Measurements from ENCODE around the gene PRND. TPM values are rescaled to one million over a fixed set of nuclear protein-coding genes. Genes with fewer than 3 reads are reported as not detected.

The PRND gene
- total and polyA plus RNA-seq, 10 of the 15 experiments (the other 5 are each of a cell fraction or from before 2014, with no cell fraction given) = not detected

DNA sequence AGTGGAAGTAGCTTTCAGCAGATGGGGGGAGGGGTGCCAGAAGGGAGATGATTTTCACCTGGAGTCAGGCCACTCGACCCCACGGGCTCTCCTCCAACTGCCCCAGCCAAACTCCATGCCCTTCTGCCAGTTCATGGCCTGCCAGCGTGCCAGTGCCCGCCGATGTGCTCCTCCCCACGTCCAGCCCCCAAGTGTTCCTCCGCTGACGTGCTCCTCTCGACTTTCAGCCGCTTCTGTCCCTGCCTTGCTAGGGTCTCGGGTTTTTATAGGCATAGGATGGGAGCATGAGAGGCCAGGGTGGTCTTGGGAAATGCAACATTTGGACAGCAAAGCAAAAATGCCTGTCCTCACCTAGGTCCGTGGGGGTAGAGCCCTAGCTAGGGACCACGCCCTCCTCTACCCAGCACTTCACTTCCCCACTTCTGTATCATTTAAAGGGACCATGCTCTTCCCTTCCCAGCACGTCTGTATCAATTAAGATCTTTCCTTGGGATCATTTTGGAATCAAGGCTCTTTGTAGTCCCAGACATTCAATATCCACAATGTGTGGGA is 54.4 kb downstream of the PRND start:
- SMC1A ChIA-PET (ENCODE audit: uncharacterized antibody, unreplicated experiment) = no interaction called here
- H3K79me2 ChIP-seq (ENCODE audit: control insufficient read depth, insufficient read depth, low read length) = no peaks in the 10 kb centered on the region
- no peaks in the 10 kb centered on the region; a peak in 1 of 4 replicates for H3K36me3 ChIP-seq (ENCODE audit: control insufficient read depth in 2 of 2, insufficient read depth in 2 of 2, low read length in 1 of 2)
- WGBS (ENCODE audit: insufficient coverage, insufficient replicate concordance, low lambda C conversion rate, missing lambda C conversion rate) = 71% methylated on average over 14 of the region's 14 CpGs
- BruUV-seq (replicated peaks) = no TSS peak
- FAIRE-seq = no peak
- POLR2A ChIA-PET = no interaction called here
- RAD21 ChIA-PET (ENCODE audit: unreplicated experiment) = no interaction called here
- no peaks in the 10 kb centered on the region for H4K20me1 ChIP-seq (ENCODE audit: control insufficient read depth, insufficient read depth)
- no peak overlapping the region for H3K4me2 ChIP-seq (ENCODE audit: control insufficient read depth, insufficient read depth)
- no peak overlapping the region for H2AFZ ChIP-seq (ENCODE audit: control insufficient read depth, low read depth, low read length)
- no peak overlapping the region for H3K27ac ChIP-seq (ENCODE audit: control insufficient read depth, insufficient read depth)
- no peak overlapping the region for H3K9ac ChIP-seq (ENCODE audit: control insufficient read depth, insufficient read depth, low read length)
- no peaks in the 10 kb centered on the region for H3K27me3 ChIP-seq (replicated peaks in 1 of 2; ENCODE audit: control insufficient read depth in 2 of 2, insufficient read depth in 2 of 2, low read length in 1 of 2)
- TF ChIP-seq SREBF1 (IDR thresholded peaks at IDR 0.05; ENCODE audit: low read length) = no peak
- no peak for TF ChIP-seq ESRRA (IDR thresholded peaks at IDR 0.05; ENCODE audit: low read length)
- no peak for TF ChIP-seq NRF1 (conservative IDR thresholded peaks at IDR 0.05; ENCODE audit: low read depth, low read length)
- no peak for TF ChIP-seq GATAD2B (conservative IDR thresholded peaks at IDR 0.05; ENCODE audit: low read depth)
- TF ChIP-seq, protein P1, sequence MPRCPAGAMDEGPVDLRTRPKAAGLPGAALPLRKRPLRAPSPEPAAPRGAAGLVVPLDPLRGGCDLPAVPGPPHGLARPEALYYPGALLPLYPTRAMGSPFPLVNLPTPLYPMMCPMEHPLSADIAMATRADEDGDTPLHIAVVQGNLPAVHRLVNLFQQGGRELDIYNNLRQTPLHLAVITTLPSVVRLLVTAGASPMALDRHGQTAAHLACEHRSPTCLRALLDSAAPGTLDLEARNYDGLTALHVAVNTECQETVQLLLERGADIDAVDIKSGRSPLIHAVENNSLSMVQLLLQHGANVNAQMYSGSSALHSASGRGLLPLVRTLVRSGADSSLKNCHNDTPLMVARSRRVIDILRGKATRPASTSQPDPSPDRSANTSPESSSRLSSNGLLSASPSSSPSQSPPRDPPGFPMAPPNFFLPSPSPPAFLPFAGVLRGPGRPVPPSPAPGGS (IDR thresholded peaks at IDR 0.05; ENCODE audit: borderline replicate concordance, insufficient read depth, low read depth, low read length, poor library complexity, severe bottlenecking) = no peak
- no peak for TF ChIP-seq CEBPB (IDR thresholded peaks at IDR 0.05; ENCODE audit: borderline replicate concordance in 1 of 2, low read depth in 2 of 2, low read length in 2 of 2)
- no peak for TF ChIP-seq RCOR1 (conservative IDR thresholded peaks at IDR 0.05; ENCODE audit: low read depth, low read length)
- no peak for TF ChIP-seq ZNF207 (IDR thresholded peaks at IDR 0.05; ENCODE audit: borderline replicate concordance)
- no peak for TF ChIP-seq BRCA1 (IDR thresholded peaks at IDR 0.05; ENCODE audit: low read depth, low read length)
- H3K9me3 ChIP-seq (replicated peaks; ENCODE audit: control insufficient read depth, insufficient read depth, low read length) = peaks cover 12% of the 10 kb centered on the region
- H3K4me3 ChIP-seq = no peak overlapping the region
- H3K4me1 ChIP-seq (ENCODE audit: control insufficient read depth, insufficient read depth, low read length) = no peaks in the 10 kb centered on the region
- in situ Hi-C loops (cut with MboI) (no loop called here), intact Hi-C loops (cut with micrococcal nuclease; ENCODE audit: unreplicated experiment) (no loop called here)
- ATAC-seq = no peak
- CTCF ChIA-PET = no interaction called here
- DNase-seq (ENCODE audit: low read depth, low spot score) = no peak

Other genes with a start within 250 kb of the PRND start
- 4.3 and 5.0 TPM in 2 replicates for gene PRNP, start 35.5 kb upstream of the PRND start, total RNA-seq (2014; rRNA removed)
- 6.6 and 6.7 TPM in 2 replicates for gene PRNP, start 35.5 kb upstream of the PRND start, total RNA-seq (2014; rRNA removed; fragmentation: Illumina TruSeq; extraction: Trizol)
- 4.9 and 5.5 TPM in 2 replicates for gene PRNP, start 35.5 kb upstream of the PRND start, total RNA-seq (2021)
- gene PRNP, start 35.5 kb upstream of the PRND start, polyA plus RNA-seq (2011; rRNA removed) = 12.8 and 14.8 TPM in 2 replicates
- gene PRNP, start 35.5 kb upstream of the PRND start, polyA plus RNA-seq (2014; fragmentation: Illumina TruSeq; extraction: Trizol) = 6.9 and 8.7 TPM in 2 replicates
- 1 to 10 TPM; 1.9 to 4.2 TPM for gene PRNP, start 35.5 kb upstream of the PRND start, polyA plus RNA-seq (2014; fragmentation: Nextera tagmentation; extraction: Ambion mirVana)
- 7.2 and 8.3 TPM in 2 replicates for gene PRNP, start 35.5 kb upstream of the PRND start, polyA plus RNA-seq (2014; rRNA removed)
- 1 to 10 TPM; 5.9 to 6.0 TPM for gene PRNP, start 35.5 kb upstream of the PRND start, polyA plus RNA-seq (2016; fragmentation: Nextera tagmentation; extraction: Ambion mirVana)
- 57.4 and 61.7 TPM in 2 replicates for gene RASSF2, start 101.7 kb downstream of the PRND start, total RNA-seq (2014; rRNA removed)
- gene RASSF2, start 101.7 kb downstream of the PRND start, total RNA-seq (2014; rRNA removed; fragmentation: Illumina TruSeq; extraction: Trizol) = 56.1 and 58.2 TPM in 2 replicates
- gene RASSF2, start 101.7 kb downstream of the PRND start, total RNA-seq (2021) = 48.4 and 48.7 TPM in 2 replicates
- gene RASSF2, start 101.7 kb downstream of the PRND start, polyA plus RNA-seq (2011; rRNA removed) = 67.0 and 72.7 TPM in 2 replicates
- gene RASSF2, start 101.7 kb downstream of the PRND start, polyA plus RNA-seq (2014; fragmentation: Illumina TruSeq; extraction: Trizol) = 55.9 and 60.8 TPM in 2 replicates
- 10 to 100 TPM; 13.6 to 14.2 TPM for gene RASSF2, start 101.7 kb downstream of the PRND start, polyA plus RNA-seq (2014; fragmentation: Nextera tagmentation; extraction: Ambion mirVana)
- gene RASSF2, start 101.7 kb downstream of the PRND start, polyA plus RNA-seq (2014; rRNA removed) = 45.8 and 47.5 TPM in 2 replicates
- gene RASSF2, start 101.7 kb downstream of the PRND start, polyA plus RNA-seq (2016; fragmentation: Nextera tagmentation; extraction: Ambion mirVana) = 10 to 100 TPM; 25.6 to 29.7 TPM